ENCODE results near the gene WNT1.

- TF ChIP-seq, protein P1, sequence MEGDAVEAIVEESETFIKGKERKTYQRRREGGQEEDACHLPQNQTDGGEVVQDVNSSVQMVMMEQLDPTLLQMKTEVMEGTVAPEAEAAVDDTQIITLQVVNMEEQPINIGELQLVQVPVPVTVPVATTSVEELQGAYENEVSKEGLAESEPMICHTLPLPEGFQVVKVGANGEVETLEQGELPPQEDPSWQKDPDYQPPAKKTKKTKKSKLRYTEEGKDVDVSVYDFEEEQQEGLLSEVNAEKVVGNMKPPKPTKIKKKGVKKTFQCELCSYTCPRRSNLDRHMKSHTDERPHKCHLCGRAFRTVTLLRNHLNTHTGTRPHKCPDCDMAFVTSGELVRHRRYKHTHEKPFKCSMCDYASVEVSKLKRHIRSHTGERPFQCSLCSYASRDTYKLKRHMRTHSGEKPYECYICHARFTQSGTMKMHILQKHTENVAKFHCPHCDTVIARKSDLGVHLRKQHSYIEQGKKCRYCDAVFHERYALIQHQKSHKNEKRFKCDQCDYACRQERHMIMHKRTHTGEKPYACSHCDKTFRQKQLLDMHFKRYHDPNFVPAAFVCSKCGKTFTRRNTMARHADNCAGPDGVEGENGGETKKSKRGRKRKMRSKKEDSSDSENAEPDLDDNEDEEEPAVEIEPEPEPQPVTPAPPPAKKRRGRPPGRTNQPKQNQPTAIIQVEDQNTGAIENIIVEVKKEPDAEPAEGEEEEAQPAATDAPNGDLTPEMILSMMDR (conservative IDR thresholded peaks at IDR 0.05 in 1 of 2, IDR thresholded peaks at IDR 0.05 in 1 of 2; ENCODE audit: low read depth in 1 of 2, low read length in 2 of 2), result no peak
- peak; percentile 35 for TF ChIP-seq EZH2 (IDR thresholded peaks at IDR 0.05; ENCODE audit: low read length, missing control alignments)
These were observed 1.7 kb downstream of the WNT1 start for GRCh38 chr12:48979602-48980388.

All from fibroblast of lung (primary cell).